Hematopoietic multipotent progenitor cell treated with erythropoietin and hydrocortisone succinate and interleukin-3 and kit ligand, for 15 days (in vitro differentiated cells): ENCODE measurements around the gene TMEM271.
"Not testable (repeated sequence)": the region's sequence is repeated elsewhere in the genome, so short reads cannot be mapped to it uniquely, and the experiment has no call there.

ENCODE experiments used
- DNase-seq: peaks from one replicate; pipeline ENCODE4 v3.0.0-alpha.2; 2015; ENCODE audit warnings: low spot score

The TMEM271 gene

GRCh38 chr4:609400-610050 lies 33.4 kb upstream of the TMEM271 start:
- no peak for DNase-seq

- DNase-seq = no peak
Observed at GRCh38 chr4:608236-608635, 32.1 kb upstream of the TMEM271 start.

GRCh38 chr4:605702-606425 lies 29.8 kb upstream of the TMEM271 start:
- no peak for DNase-seq

- DNase-seq = no peak
Observed at GRCh38 chr4:604131-604530, 28.0 kb upstream of the TMEM271 start.

- peak; percentile 11 for DNase-seq
Observed at GRCh38 chr4:602559-602942, 26.5 kb upstream of the TMEM271 start.

- no peak for DNase-seq
Observed at GRCh38 chr4:601612-602558, 25.8 kb upstream of the TMEM271 start.

GRCh38 chr4:600850-601515 lies 24.9 kb upstream of the TMEM271 start:
- no peak for DNase-seq

GRCh38 chr4:600166-600565 lies 24.1 kb upstream of the TMEM271 start:
- no peak for DNase-seq

- DNase-seq = no peak
Observed at GRCh38 chr4:598925-599324, 22.8 kb upstream of the TMEM271 start.

GRCh38 chr4:592825-593520 lies 16.9 kb upstream of the TMEM271 start:
- no peak for DNase-seq

GRCh38 chr4:592178-592577 lies 16.1 kb upstream of the TMEM271 start:
- not testable (repeated sequence) for DNase-seq

- DNase-seq = no peak
Observed at GRCh38 chr4:590313-590841, 14.3 kb upstream of the TMEM271 start.

- no peak for DNase-seq
Observed at GRCh38 chr4:589219-589963, 13.3 kb upstream of the TMEM271 start.

- DNase-seq = no peak
Observed at GRCh38 chr4:588351-588849, 12.3 kb upstream of the TMEM271 start.

GRCh38 chr4:587671-588350 lies 11.7 kb upstream of the TMEM271 start:
- no peak for DNase-seq

GRCh38 chr4:583820-584219 lies 7.7 kb upstream of the TMEM271 start:
- DNase-seq = no peak

- no peak for DNase-seq
Observed at GRCh38 chr4:581753-582361, 5.8 kb upstream of the TMEM271 start.

- no peak for DNase-seq
Observed at GRCh38 chr4:581181-581580, 5.1 kb upstream of the TMEM271 start.

GRCh38 chr4:579543-580175 lies 3.6 kb upstream of the TMEM271 start:
- no peak for DNase-seq
